Measurements from ENCODE around the gene CAMSAP1.

Gene CAMSAP1

GRCh38 chr9:135835131-135835530 lies 72.2 kb downstream of the CAMSAP1 start:
- no peak for DNase-seq (ENCODE audit: low spot score)

- no peak for DNase-seq (ENCODE audit: low spot score)
Observed at GRCh38 chr9:135833864-135834263, 73.5 kb downstream of the CAMSAP1 start.

GRCh38 chr9:135830496-135830895 lies 76.8 kb downstream of the CAMSAP1 start:
- no peak for DNase-seq (ENCODE audit: low spot score)

- no peak for DNase-seq (ENCODE audit: low spot score)
Observed at GRCh38 chr9:135828656-135829055, 78.7 kb downstream of the CAMSAP1 start.

GRCh38 chr9:135827866-135828580 lies 79.3 kb downstream of the CAMSAP1 start:
- no peak for DNase-seq (ENCODE audit: low spot score)

- DNase-seq (ENCODE audit: low spot score): no peak
Observed at GRCh38 chr9:135827301-135827700, 80.0 kb downstream of the CAMSAP1 start.

GRCh38 chr9:135826188-135826545 lies 81.2 kb downstream of the CAMSAP1 start:
- no peak for DNase-seq (ENCODE audit: low spot score)

- no peak for DNase-seq (ENCODE audit: low spot score)
Observed at GRCh38 chr9:135825435-135826187, 81.7 kb downstream of the CAMSAP1 start.

- no peak for DNase-seq (ENCODE audit: low spot score)
Observed at GRCh38 chr9:135823036-135823435, 84.3 kb downstream of the CAMSAP1 start.

GRCh38 chr9:135822374-135822755 lies 85.0 kb downstream of the CAMSAP1 start:
- DNase-seq (ENCODE audit: low spot score): no peak

GRCh38 chr9:135821733-135822373 lies 85.5 kb downstream of the CAMSAP1 start:
- no peak for DNase-seq (ENCODE audit: low spot score)

- no peak for DNase-seq (ENCODE audit: low spot score)
Observed at GRCh38 chr9:135821116-135821515, 86.2 kb downstream of the CAMSAP1 start.

GRCh38 chr9:135820661-135821060 lies 86.7 kb downstream of the CAMSAP1 start:
- no peak for DNase-seq (ENCODE audit: low spot score)

GRCh38 chr9:135819905-135820304 lies 87.4 kb downstream of the CAMSAP1 start:
- no peak for DNase-seq (ENCODE audit: low spot score)

- no peak for DNase-seq (ENCODE audit: low spot score)
Observed at GRCh38 chr9:135818718-135819475, 88.4 kb downstream of the CAMSAP1 start.

GRCh38 chr9:135817951-135818717 lies 89.2 kb downstream of the CAMSAP1 start:
- DNase-seq (ENCODE audit: low spot score): no peak

GRCh38 chr9:135816651-135816970 lies 90.7 kb downstream of the CAMSAP1 start:
- no peak for DNase-seq (ENCODE audit: low spot score)

- DNase-seq (ENCODE audit: low spot score): no peak
Observed at GRCh38 chr9:135815830-135816650, 91.3 kb downstream of the CAMSAP1 start.

- no peak for DNase-seq (ENCODE audit: low spot score)
Observed at GRCh38 chr9:135815413-135815812, 91.9 kb downstream of the CAMSAP1 start.

- no peak for DNase-seq (ENCODE audit: low spot score)
Observed at GRCh38 chr9:135814421-135815095, 92.8 kb downstream of the CAMSAP1 start.

Data from CD4-positive, alpha-beta T cell treated with Interleukin-15 for 4 hours (primary cell).